ENCODE data around the gene RNF181.
"Not testable (repeated sequence)": the region's sequence is repeated elsewhere in the genome, so short reads cannot be mapped to it uniquely, and the experiment has no call there.

The RNF181 gene

GRCh38 chr2:85577386-85578242 lies 17.9 kb upstream of the RNF181 start, which contains the start of gene VAMP8:
Gene VAMP8, plus strand, starts transcription at chr2:85577586. Its CDS starts 61 bp downstream, at chr2:85577647.
- no peak for DNase-seq (ENCODE audit: low read depth)

DNA sequence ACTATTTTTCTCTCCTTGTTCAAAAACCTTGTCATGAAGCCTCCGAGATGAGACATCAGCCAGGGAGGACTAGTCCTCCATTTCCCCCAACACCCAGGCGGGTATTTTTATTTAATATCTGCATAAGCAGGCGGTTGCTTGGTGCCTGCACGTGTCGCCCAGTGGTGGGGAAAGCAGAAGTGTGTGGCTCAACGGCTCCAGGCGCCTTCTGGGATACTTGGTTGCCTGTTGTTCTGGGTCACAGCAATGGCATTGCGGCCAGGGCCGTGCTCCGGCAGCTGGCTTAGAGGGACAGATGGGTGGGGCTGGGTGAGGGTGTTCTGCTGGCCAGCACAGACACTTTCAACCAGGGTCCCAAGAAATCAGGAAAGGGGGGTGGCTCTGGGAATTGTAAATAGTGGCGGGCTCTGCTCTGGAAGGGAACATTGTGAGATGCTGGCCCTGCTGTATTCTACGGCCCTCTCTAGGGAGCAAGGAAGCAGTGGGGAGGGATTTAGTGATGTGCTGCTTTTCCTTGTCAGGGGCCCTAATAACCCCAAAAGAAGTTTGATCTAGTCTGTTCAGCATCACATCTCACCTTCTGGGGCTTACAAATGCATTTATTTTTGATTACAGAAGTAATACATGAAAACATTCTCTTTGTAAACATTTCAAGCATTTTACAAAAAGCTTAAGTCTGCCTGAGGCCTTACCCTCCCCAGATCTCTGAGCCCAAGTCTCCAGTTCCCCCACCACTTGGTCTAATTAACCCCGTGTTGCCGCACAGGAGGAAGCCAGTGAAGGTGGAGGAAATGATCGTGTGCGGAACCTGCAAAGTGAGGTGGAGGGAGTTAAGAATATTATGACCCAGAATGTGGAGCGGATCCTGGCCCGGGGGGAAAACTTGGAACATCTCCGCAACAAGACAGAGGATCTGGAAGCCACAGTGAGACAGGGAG lies 17.0 kb upstream of the RNF181 start:
- no peak for DNase-seq (ENCODE audit: low read depth)

DNA sequence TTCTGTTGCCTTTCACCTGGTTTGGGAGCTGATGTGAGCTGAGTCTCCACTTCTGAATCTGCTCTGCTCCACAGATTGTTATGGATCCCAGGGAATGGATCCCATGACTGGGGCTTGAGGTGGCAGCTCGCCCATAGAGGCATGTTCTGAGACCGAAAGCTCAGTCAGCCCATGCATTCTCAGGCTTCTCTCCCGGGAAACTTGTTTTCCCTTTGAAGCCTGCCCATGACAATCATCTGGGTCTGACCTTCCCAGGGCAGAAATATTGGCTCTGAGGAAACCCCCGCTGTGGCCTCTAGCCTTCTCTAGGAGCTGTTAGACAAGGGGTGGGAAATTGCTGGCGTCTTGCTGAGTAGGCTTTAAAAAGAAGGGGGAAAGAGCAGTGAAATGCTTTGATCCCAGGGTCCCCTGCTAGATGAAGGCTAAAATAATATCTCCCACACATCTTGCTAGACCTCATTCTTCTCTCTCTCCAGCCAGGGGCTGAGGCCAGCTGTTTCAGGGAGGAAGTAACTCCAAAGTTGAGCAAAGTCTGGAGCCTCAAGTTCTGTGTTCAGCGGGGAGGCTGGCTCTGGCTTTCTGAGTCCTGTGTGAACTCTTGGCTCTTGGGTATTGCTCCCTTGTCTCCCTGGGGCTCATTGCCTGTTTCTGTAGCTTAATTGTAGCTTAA lies 16.1 kb upstream of the RNF181 start:
- DNase-seq (ENCODE audit: low read depth): no peak

GRCh38 chr2:85580206-85580605 lies 15.3 kb upstream of the RNF181 start:
- DNase-seq (ENCODE audit: low read depth): no peak

DNA sequence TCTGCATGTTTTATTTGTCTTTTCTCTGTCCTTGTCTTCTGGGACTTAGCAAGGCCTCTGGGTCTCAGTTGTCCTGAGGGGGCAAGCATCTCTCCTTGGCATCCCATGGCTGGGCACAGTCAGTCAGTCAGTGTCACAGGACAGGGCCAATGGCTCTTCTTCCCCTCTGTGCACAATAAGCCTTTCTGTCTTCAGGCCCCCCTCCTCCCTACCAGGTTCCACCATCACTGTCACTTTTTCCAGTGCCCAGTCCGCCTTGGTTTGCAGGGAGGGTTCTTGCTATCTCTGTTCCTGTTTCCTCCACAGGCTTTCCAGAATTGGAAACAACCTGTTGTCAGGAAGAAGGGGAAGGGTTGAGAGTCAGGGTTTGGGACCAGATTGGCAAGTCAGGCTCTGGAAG lies 13.1 kb upstream of the RNF181 start:
- no peak for DNase-seq (ENCODE audit: low read depth)

DNA sequence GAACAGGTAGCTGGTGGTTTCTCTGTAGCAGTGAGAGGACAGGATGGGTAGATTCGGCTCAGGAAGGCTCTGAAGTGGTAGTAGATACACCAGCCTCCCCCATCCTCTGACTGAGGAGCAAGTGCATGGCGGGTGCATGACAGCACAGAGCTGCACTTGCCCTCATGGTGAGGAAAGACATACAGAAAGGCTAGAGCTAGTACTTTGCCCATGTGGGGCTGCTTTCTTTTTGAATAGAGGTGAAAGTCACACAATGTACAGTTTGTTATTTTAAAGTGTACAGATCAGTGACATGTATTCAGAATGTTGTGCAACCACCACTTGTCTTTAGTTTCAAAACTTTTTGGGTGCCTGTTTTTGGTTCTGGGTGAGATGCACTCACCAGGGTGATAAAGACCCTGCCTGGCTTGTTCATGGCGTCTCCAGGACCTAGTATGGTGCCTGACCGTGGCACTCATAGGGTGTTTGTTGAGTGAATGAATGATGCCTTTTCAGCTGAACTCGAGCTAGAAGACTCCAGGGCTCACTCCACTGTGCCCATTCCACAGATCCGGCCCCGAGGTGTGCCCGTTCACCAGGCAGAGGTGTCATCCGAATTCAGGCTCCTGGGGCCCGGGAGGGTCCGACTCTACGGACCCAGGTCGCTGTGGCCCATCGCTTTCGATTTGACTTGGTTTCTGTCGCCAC lies 11.7 kb upstream of the RNF181 start:
- no peak for DNase-seq (ENCODE audit: low read depth)

DNA sequence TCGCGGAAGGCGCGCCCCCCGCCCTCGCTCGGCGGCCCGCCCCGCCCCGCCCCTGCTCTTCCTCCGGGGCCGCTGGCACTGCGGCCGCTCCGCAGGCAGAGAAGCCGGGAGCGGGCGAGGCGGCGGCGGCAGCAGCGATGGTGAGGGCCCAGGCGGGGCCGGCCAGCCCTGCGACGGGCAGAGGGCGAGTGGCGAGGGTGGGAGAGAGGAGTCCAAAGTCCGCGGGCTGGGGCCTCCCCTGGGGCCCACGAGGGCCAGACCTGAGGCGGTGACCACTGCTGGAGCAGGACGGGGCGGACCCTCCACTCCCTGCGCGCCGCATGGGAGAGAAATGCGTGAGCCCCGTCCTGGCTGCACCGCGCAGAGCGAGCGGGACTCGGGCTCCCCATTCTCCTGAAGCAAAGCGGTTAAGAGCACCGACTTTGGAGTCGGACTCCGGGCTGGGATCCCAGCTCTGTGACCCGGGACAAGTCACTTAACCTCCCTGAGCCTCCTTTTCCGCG lies 11.1 kb upstream of the RNF181 start, which contains the start of gene VAMP5:
Gene VAMP5 (plus strand): TSS at position 78 of the 503 bp plus-strand sequence. CDS start 60 bp downstream, at position 138.
- DNase-seq (ENCODE audit: low read depth): no peak

DNA sequence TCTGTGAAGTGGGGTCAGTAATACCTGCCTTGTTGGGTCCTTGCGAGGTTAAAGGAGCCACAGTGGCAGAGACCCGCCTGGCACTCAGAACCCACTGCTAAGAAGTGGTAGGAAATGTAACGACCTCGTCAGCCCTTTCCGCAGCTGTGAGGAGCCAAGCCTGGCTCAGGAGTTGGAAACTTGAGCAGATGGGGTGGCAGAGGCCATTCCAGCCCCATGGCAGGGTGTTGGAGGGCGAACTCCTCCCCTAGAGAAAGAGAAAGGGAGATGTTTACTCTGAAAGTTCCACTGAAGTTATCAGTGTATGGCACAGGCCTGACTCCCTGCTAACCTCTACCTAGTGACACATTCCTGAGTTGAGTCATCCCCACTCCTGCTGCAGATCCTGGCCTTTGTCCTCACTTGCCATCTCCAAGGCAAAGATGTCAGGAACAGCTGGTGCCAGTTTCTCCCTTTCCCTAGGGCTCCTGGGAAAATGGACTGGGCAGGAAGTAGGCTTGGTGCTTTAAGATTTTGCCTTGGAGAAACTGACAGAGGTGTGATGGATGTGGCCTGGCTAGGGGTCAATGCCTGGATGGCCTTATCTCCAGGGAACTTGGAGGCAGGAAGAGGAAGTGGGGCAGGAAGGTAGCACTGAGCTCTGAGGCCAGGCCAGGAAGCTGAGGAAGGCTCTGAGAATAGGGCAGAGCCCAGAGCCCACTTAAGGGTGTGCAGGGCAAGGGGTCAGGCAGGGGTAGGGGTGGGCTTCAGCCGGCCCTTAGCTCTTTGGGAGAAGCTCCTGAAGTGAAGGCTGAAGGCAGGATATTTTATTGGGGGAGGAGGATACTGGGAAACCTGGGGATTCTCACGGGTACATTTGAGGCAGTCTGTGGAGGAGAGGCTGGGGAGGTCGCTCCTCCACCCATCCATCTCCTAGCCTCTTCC lies 10.4 kb upstream of the RNF181 start:
- no peak for DNase-seq (ENCODE audit: low read depth)

DNA sequence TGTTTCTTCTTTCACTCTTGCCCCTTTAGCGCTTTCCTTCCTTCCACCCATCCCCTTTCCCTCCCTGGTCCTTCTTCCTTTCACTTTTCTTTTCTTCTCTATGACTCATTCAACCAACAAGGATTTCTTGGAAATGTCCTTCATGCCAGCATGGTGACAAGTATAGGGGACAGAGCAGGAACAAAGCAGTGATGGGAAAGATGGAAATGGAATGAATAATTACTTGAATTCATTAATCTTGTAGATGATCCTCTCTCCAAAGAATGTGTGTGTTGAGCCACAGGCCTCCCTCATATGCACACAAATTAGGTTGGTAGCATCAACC lies 9.8 kb upstream of the RNF181 start:
- no peak for DNase-seq (ENCODE audit: low read depth)

DNA sequence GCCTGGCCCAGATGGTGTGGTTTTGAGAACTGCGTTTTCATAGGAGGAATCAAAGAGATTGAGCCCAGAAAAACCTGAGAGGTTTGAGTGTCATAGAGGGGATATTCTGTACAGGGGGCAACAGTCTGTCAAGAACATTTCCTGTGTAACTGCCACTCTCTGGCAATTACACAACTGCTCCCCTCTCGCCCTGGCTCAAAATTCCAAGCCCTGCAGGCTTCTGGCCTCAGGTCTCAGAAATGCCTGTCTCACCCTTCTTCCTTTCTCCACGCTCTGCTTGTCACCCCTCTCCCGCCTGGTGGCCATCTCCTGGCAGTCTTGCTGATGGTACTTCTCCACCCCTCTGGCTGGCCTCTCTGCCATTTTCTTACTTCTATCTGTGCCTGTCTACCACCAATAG lies 7.3 kb upstream of the RNF181 start:
- no peak for DNase-seq (ENCODE audit: low read depth)

DNA sequence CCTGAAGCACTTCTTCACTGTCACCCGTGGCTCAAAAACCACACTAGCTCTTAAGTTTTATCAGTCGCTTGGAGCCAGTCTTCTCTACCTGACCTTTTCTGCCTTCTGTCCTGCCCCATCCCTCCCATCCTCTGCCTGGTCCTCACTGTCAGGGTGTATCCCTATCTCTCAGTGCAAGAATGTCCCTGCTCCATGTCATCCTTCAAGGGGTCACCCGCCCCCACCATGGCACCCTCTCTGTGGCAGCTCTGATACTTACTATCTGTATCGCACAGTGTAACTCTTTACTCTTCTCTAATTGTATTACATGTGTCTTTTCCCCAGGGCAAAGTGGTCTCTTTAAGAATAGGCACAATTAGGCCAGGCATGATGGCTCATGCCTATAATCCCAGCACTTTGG lies 6.9 kb upstream of the RNF181 start:
- no peak for DNase-seq (ENCODE audit: low read depth)

- no peak for DNase-seq (ENCODE audit: low read depth)
These were observed 6.4 kb upstream of the RNF181 start for GRCh38 chr2:85589181-85589580.

GRCh38 chr2:85589982-85590791 lies 5.4 kb upstream of the RNF181 start:
- no peak for DNase-seq (ENCODE audit: low read depth)

- DNase-seq (ENCODE audit: low read depth): no peak
These were observed 4.6 kb upstream of the RNF181 start for GRCh38 chr2:85590950-85591349.

- DNase-seq (ENCODE audit: low read depth): no peak
These were observed 4.0 kb upstream of the RNF181 start for GRCh38 chr2:85591563-85591962.

DNA sequence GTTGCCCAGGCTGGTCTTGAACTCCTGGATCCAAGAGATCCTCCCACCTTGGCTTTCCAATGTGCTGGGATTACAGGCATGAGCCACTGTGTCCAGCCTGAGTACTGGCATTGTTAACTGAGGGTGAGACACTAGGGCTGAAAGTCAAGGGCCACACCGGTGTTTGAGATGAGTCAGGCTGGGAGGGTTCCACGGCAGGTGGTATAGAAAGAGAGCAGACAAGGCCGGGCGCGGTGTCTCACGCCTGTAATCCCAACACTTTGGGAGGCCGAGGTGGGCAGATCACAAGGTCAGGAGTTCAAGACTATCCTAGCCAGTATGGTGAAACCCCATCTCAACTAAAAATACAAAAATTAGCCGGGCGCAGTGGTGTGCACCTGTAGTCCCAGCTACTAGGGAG lies 3.2 kb upstream of the RNF181 start:
- not testable (repeated sequence) for DNase-seq (ENCODE audit: low read depth)

GRCh38 chr2:85593023-85593422 lies 2.5 kb upstream of the RNF181 start:
- DNase-seq (ENCODE audit: low read depth): no peak

GRCh38 chr2:85594715-85595300 lies 737 bp upstream of the RNF181 start:
- DNase-seq (ENCODE audit: low read depth): no peak

DNA sequence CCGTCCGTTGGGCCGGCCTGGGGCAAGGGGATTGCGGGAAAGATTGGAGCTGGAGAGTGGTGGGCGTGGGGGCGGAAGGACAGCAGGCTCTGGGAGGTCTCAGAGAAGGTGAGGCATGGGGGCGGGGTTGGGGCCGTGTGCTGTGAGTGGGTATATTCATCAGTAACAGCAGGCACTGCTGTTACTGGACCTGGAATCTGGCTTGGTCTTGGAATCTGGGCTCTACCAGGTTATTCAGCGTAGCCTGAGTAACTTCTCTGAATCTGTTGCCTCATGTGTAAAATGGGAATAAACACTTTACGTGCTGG lies 435 bp downstream of the RNF181 start:
- no peak for DNase-seq (ENCODE audit: low read depth)
